ENCODE measurements around the gene WFDC8.
"Not testable (repeated sequence)": the region's sequence is repeated elsewhere in the genome, so short reads cannot be mapped to it uniquely, and the experiment has no call there.

Gene WFDC8

DNA sequence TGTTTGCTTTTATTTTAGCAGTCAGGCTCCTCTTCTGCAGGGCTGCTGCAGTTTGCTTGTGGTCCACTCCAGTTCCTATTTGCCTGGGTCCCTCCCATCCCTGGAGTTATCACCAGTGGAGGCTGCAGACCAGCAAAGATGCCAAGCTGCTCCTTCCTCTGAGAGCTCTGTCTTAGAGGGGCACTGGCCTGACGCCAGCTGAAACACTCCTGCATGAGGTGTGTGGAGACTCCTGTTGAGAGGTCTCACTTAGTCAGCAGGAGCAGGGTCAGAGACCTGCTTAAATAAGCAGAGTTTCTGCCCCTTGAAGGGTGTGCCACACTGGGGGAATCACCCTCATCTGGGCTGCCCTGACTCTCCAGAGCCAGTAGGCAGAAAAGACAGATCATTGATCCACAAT, 16.2 kb upstream of the WFDC8 start:
- TF ChIP-seq, protein P1, sequence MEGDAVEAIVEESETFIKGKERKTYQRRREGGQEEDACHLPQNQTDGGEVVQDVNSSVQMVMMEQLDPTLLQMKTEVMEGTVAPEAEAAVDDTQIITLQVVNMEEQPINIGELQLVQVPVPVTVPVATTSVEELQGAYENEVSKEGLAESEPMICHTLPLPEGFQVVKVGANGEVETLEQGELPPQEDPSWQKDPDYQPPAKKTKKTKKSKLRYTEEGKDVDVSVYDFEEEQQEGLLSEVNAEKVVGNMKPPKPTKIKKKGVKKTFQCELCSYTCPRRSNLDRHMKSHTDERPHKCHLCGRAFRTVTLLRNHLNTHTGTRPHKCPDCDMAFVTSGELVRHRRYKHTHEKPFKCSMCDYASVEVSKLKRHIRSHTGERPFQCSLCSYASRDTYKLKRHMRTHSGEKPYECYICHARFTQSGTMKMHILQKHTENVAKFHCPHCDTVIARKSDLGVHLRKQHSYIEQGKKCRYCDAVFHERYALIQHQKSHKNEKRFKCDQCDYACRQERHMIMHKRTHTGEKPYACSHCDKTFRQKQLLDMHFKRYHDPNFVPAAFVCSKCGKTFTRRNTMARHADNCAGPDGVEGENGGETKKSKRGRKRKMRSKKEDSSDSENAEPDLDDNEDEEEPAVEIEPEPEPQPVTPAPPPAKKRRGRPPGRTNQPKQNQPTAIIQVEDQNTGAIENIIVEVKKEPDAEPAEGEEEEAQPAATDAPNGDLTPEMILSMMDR (conservative IDR thresholded peaks at IDR 0.05; ENCODE audit: low read depth, low read length): no peak
- DNase-seq (ENCODE audit: low read depth): no peak
- H3K4me3 ChIP-seq (ENCODE audit: low read depth, low read length): no peak overlapping the region

DNA sequence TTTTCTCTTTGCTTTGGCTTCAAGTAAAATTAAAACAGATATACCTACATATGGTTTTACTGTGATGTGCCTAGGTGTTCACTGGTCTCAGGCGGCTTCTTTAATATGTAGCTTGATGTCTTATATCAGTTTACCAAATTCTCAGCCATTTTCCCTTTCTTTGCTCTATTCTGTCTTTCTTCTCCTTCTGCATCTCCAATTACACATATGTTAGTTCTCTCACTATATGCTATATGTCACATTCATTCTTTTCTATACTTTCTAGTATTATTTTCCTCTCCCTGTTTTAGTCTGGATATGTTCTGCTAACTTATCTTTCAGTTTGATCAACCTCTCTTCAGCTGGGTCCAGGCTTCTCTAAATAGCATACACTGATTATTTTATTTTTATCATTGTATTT, 14.4 kb upstream of the WFDC8 start:
- no peak for DNase-seq (ENCODE audit: low read depth)
- TF ChIP-seq, protein P1 (conservative IDR thresholded peaks at IDR 0.05; ENCODE audit: low read depth, low read length): no peak
- H3K4me3 ChIP-seq (ENCODE audit: low read depth, low read length): no peak overlapping the region

DNA sequence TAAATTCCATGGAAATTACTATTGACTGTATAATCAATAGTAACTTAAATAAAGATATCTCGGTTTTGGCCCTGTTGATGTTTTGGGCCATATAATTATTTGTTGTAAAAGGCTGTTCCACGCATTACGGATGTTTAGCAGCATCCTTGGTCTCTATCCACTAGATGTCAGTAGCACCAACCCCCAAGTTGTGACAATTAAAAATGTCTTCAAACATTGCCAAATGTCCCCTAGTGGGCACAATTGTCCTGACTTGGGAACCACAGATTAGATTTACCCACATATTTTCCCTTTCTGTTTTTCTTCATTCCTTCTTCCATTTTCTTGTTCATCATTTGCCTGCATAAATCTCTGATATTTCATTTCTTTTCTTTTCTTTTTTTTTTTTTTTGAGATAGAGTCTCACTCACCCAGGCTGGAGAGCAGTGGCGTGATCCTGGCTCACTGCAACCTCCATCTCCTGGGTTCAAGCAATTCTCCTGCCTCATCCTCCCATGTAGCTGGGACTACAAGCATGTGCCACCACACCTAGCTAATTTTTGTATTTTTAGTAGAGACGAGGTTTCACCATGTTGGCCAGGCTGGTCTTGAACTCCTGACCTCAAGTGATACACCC, 13.6 kb upstream of the WFDC8 start:
- TF ChIP-seq, protein P1 (conservative IDR thresholded peaks at IDR 0.05; ENCODE audit: low read depth, low read length): peak; percentile 77
- H3K4me3 ChIP-seq (ENCODE audit: low read depth, low read length): no peak overlapping the region
- DNase-seq (ENCODE audit: low read depth): peak; percentile 59

DNA sequence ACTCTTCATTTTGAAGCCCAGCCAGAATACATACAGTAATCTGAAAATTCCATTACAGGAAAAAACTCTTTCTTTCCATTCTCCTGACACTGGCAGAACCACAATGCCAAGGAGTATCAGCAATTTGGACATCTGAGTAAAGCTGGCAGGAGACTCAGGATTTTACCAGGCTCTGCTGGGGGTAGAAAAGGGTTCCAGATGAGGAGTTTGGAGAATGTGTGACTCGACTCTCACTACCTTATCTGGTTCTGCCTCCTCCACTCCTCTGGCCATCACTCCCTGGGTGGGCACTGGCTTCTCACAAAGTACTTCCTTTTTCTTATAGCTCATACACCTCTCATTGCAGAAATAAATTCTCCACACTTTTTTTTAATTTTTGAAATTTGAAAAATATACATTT, 10.6 kb upstream of the WFDC8 start:
- TF ChIP-seq, protein P1 (conservative IDR thresholded peaks at IDR 0.05; ENCODE audit: low read depth, low read length): no peak
- H3K4me3 ChIP-seq (ENCODE audit: low read depth, low read length): no peak overlapping the region
- no peak for DNase-seq (ENCODE audit: low read depth)

DNA sequence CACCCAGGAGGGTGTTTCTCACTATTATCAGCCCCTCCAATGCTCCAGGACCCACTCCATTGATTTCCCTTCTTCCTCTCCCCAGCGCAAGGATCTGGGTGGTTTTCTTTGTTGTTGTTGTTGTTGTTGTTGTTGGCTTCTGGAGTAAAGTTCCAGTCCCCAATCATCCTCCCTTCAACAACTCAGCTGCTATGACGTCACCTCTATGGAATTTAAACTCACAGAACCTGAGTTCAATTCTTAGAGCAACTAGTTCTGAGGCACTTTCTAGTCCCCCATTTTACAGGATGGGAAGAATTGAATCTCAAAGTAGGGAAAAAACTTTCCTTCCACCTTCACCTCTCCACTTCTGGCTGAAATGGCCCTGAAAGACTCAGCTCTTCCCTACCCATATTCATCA, 9.7 kb upstream of the WFDC8 start:
- no peak overlapping the region for H3K4me3 ChIP-seq (ENCODE audit: low read depth, low read length)
- DNase-seq (ENCODE audit: low read depth): no peak
- TF ChIP-seq, protein P1 (conservative IDR thresholded peaks at IDR 0.05; ENCODE audit: low read depth, low read length): no peak

DNA sequence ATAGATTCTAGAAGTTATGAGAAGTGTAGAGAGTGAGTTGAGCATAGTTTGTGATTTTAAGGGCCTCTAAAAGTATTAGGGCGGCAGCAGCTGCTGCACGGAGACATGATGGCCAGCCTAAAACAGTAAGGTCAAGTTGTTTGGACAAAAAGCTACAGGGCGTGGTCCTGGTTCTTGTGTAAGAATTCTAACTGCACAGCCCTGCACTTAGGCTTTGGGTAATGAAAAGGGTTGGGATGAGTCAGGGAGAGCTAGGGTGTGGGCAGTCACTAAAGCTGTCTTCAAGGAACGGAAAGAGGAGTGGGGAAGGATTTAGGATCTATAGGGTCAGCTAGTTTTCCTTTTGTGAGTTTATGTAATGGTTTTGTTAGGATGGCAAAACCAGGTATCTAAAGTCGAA, 6.9 kb upstream of the WFDC8 start:
- not testable (repeated sequence) for H3K4me3 ChIP-seq (ENCODE audit: low read depth, low read length); DNase-seq (ENCODE audit: low read depth)

DNA sequence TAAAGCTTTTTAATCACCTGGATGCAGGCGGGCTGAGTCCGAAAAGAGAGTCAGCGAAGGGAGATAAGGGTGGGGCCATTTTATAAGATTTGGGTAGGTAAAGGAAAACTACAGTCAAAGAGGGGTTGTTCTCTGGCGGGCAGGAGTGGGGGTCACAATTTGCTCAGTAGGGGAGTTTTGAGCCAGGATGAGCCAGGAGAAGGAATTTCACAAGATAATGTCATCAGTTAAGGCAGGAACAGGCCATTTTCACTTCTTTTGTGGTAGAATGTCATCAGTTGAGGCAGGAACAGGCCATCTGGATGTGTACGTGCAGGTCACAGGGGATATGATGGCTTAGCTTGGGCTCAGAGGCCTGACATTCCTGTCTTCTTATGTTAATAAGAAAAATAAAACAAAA, 5.2 kb upstream of the WFDC8 start:
- not testable (repeated sequence) for DNase-seq (ENCODE audit: low read depth)

DNA sequence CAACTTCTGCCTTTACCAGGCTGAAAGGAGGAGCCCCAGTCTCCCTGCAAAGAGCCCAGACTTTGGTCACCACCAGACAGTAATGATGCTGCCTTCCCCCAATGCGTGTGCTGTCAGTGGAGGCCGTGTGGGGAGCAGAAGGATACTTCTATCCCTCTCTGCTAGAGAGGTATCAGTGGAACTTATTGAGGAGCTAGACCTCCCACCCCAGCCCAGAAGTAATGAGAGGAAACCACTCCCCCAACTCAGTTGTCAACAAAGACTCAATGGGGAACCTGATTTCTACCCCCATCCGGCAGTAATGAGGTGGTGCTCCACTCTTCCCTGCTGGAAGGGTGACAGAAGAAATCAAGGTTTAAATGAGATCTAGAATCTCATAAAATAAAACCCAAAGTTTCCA, 4.4 kb upstream of the WFDC8 start:
- DNase-seq (ENCODE audit: low read depth): no peak

More for the DNA sequence above, 5.2 kb upstream of the WFDC8 start:
- not testable (repeated sequence) for H3K4me3 ChIP-seq (ENCODE audit: low read depth, low read length)

More for the DNA sequence above, 4.4 kb upstream of the WFDC8 start:
- TF ChIP-seq, protein P1 (conservative IDR thresholded peaks at IDR 0.05; ENCODE audit: low read depth, low read length): no peak
- no peak overlapping the region for H3K4me3 ChIP-seq (ENCODE audit: low read depth, low read length)
